NB4 (cell line): ENCODE data around the gene SYNE1.

Experiments used
- DNase-seq: peaks from one replicate; pipeline ENCODE4 v3.0.0; 2010; ENCODE audit warnings: low read depth
- H3K4me3 ChIP-seq: one replicate; pipeline ENCODE4 v1.5.1; 2011; ENCODE audit warnings: mild to moderate bottlenecking, low read depth, low read length, moderate library complexity
- CTCF ChIP-seq: IDR thresholded peaks from one replicate; pipeline ENCODE4 v1.5.1; 2012; ENCODE audit warnings: low read depth, low read length
- MAX ChIP-seq: IDR thresholded peaks from 2 replicates; pipeline ENCODE4 v1.6.1; 2011; ENCODE audit warnings: low read depth, low read length
- MYC ChIP-seq: IDR thresholded peaks from 2 replicates; pipeline ENCODE4 v1.6.1; 2011; ENCODE audit warnings: low read depth, low read length
- POLR2A ChIP-seq: IDR thresholded peaks from 2 replicates; pipeline ENCODE4 v1.6.1; 2011; ENCODE audit warnings: mild to moderate bottlenecking; ENCODE audit not compliant: insufficient read length; ENCODE audit errors: extremely low read depth

The SYNE1 gene

GRCh38 chr6:152387091-152387490 is 250.1 kb downstream of the SYNE1 start:
- no peak for DNase-seq
- no peak for TF ChIP-seq MYC
- no peak for TF ChIP-seq MAX
- no peak for TF ChIP-seq POLR2A
- TF ChIP-seq CTCF: no peak
- no peak overlapping the region for H3K4me3 ChIP-seq

- no peak overlapping the region for H3K4me3 ChIP-seq
- no peak for TF ChIP-seq MAX
- TF ChIP-seq CTCF: no peak
- TF ChIP-seq POLR2A: no peak
- no peak for TF ChIP-seq MYC
- no peak for DNase-seq
These were observed 251.0 kb downstream of the SYNE1 start for GRCh38 chr6:152386131-152386530.

- H3K4me3 ChIP-seq: no peak overlapping the region
- DNase-seq: no peak
- TF ChIP-seq MYC (no peak), MAX (no peak), POLR2A (no peak), CTCF (no peak)
These were observed 255.9 kb downstream of the SYNE1 start for GRCh38 chr6:152380993-152381898.

GRCh38 chr6:152380351-152380767 is 256.8 kb downstream of the SYNE1 start:
- DNase-seq: no peak
- no peak overlapping the region for H3K4me3 ChIP-seq

GRCh38 chr6:152379423-152379822 is 257.7 kb downstream of the SYNE1 start:
- H3K4me3 ChIP-seq: no peak overlapping the region
- DNase-seq: no peak
- TF ChIP-seq MYC: no peak
- TF ChIP-seq MAX: no peak
- TF ChIP-seq POLR2A: no peak
- no peak for TF ChIP-seq CTCF

More at GRCh38 chr6:152380351-152380767, 256.8 kb downstream of the SYNE1 start:
- TF ChIP-seq MAX: no peak
- no peak for TF ChIP-seq CTCF
- no peak for TF ChIP-seq POLR2A
- TF ChIP-seq MYC: no peak
